Heart left ventricle (tissue), 16 donors: Measurements from ENCODE around the gene NUDT1. TPM values are rescaled to one million over a fixed set of nuclear protein-coding genes. Genes with fewer than 3 reads are reported as not detected.

Experiments
- ATAC-seq, 4 donors: fragments of 200-7000 bp; cut with Tn5 transposase; one replicate each; pipeline ENCODE4 v1.9.1; 2020 to 2022; ENCODE audit warnings: moderate library complexity in 4 of 4, mild to moderate bottlenecking in 3 of 4, moderate number of reproducible peaks in 1 of 4
- DNase-seq, 5 donors: peaks; one replicate each; pipeline ENCODE4 v3.0.0-alpha.2; 2020
- H3K27ac ChIP-seq, 12 donors: fragments of 200-600 bp; sonication (generic) in 4 of 12; one replicate each; pipeline versions ENCODE4 v1.5.0 to v1.8.0; 2016 to 2022; ENCODE audit warnings: mild to moderate bottlenecking in 2 of 12
- H3K27me3 ChIP-seq, 9 donors: fragments of 200-600 bp; sonication (generic) in 2 of 9; one replicate each; pipeline versions ENCODE4 v1.5.1 to v1.8.0; 2016 to 2022; ENCODE audit warnings: mild to moderate bottlenecking in 3 of 9
- H3K36me3 ChIP-seq, 9 donors: fragments of 200-600 bp; sonication (generic) in 2 of 9; one replicate each; pipeline versions ENCODE4 v1.5.0 to v1.8.0; 2018 to 2022; ENCODE audit warnings: mild to moderate bottlenecking in 2 of 9
- H3K4me1 ChIP-seq, 12 donors: fragments of 200-600 bp; sonication (generic) in 4 of 12; one replicate each; pipeline versions ENCODE4 v1.5.0 to v1.8.0; 2016 to 2022; ENCODE audit warnings: mild to moderate bottlenecking in 3 of 12
- H3K4me3 ChIP-seq, 12 donors: fragments of 200-600 bp; sonication (generic) in 4 of 12; one replicate each; pipeline versions ENCODE4 v1.5.0 to v1.8.0; 2017 to 2022; ENCODE audit warnings: mild to moderate bottlenecking in 9 of 12, moderate library complexity in 4 of 12
- H3K9me3 ChIP-seq, 12 donors: fragments of 200-600 bp; sonication (generic) in 4 of 12; one replicate each; pipeline versions ENCODE4 v1.5.0 to v1.8.0; 2016 to 2022; ENCODE audit warnings: mild to moderate bottlenecking in 1 of 12
- CTCF ChIP-seq, 12 donors: fragments of 200-600 bp; sonication (generic) in 4 of 12; IDR thresholded peaks; one replicate each; pipeline versions ENCODE4 v1.5.0 to v1.8.0; 2018 to 2022; ENCODE audit warnings: antibody characterized with exemption in 12 of 12, mild to moderate bottlenecking in 5 of 12
- POLR2A ChIP-seq, 2 donors: fragments of 450-650 bp; IDR thresholded peaks; one replicate each; pipeline ENCODE4 v1.6.1; 2017; ENCODE audit warnings: antibody characterized with exemption in 2 of 2, mild to moderate bottlenecking in 2 of 2, moderate library complexity in 2 of 2
- WGBS, 4 donors: extraction: QIAGEN DNeasy Blood & Tissue Kit in 2 of 4; methylation state at CpG; one replicate each; pipeline versions ENCODE4 v1.1.5 to v1.1.7; 2013 to 2018; 5-methylcytosine and 5-hydroxymethylcytosine counted together
- intact Hi-C, 10 donors: fragments of 100-400 bp; cut with DNase I; formaldehyde crosslinking; loops; one replicate each; pipeline versions ENCODE4 v1.11.1 to v1.14.2; 2022
- polyA plus RNA-seq, 2 donors: library from polyadenylated mRNA; stranded (reverse); fragments of 200-250 nt; gene quantifications; one replicate each; pipeline ENCODE4 v1.2.3, GENCODE V29; 2013
- total RNA-seq, 9 donors: library from RNA; depleted of rRNA in 2 of 9; stranded (reverse); fragments of >200 nt in 2 of 9; fragmentation: NEBNext Ultra II Directional in 3 of 9; extraction: Animal tissue kit (Norgen Biotek cat#: 25700) in 3 of 9; gene quantifications; one replicate each; pipeline versions ENCODE4 v1.1.0 to v1.2.4, GENCODE V29; 2016 to 2023
- donor health status: ischemic (EF 13 %, LVEDD 7.1; RV severe dilation, severe dysfunction).
- donor health status: healthy with polysubstance abuse.
- donor health status: DM: no; HTN: yes; CAD: no.
- donor health status: DM: no; HTN: no; CAD: no.
- donor health status: ischemic (EF 25% LVEDD 6.9; RV normal size, moderate dysfunction).
- donor health status: ischemic (EF 25% LVEDD 5.7; RV mildly dilated, moderate dysfunction).
- donor health status: healthy.
- donor health status: DM: yes; HTN: yes; CAD: no.
- donor health status: ischemic (EF 35%, LVEDD 5.7; RV mildly dilated, moderate dysfunction).
- donor health status: nonischemic (EF 11% LVEDD 7.7; RV severe dilation, severe dysfunction).
- donor health status: DM: yes; HTN: yes; CAD: no.
- donor health status: PGD.
- donor health status: ischemic (EF 29% LVEDD 5.4; RV normal size, mild dysfunction).
- donor health status: nonischemic (EF 23%, LVEDD 6.1; RV moderate dilation, normal function).

NUDT1 gene
- total and polyA plus RNA-seq, 11 donors: 9.8 to 23.7 (median 16.1) TPM

- no peak for TF ChIP-seq POLR2A (IDR thresholded peaks at IDR 0.05)
- TF ChIP-seq CTCF (IDR thresholded peaks at IDR 0.05): no peak
- Histone ChIP-seq H3K4me1 (peaks cover 0 to 4% (median 0%) of the 10 kb centered on the region in 12 donors), H3K4me3 (no peak overlapping the region), H3K27ac (no peak overlapping the region), H3K27me3 (no peaks in the 10 kb centered on the region), H3K36me3 (peaks cover 0 to 63% (median 20%) of the 10 kb centered on the region in 9 donors), H3K9me3 (no peaks in the 10 kb centered on the region)
- 94 to 96% (median 95%) methylated on average over 40 to 44 of the region's 44 CpGs for whole genome bisulfite sequencing, 4 donors
- ATAC-seq (no peak), DNase-seq (peak in 1 of 5 donors; percentile 17)
- intact Hi-C loops: no loop called here
Measured at GRCh38 chr7:2256306-2257045, 14.4 kb downstream of the NUDT1 start.

- H3K27ac ChIP-seq: no peak overlapping the region
- TF ChIP-seq POLR2A (IDR thresholded peaks at IDR 0.05) (no peak), CTCF (IDR thresholded peaks at IDR 0.05) (no peak)
- H3K36me3 ChIP-seq: peaks cover 0 to 61% (median 20%) of the 10 kb centered on the region in 9 donors
- DNase-seq (peak in 1 of 5 donors; percentile 29), ATAC-seq (no peak)
- no peaks in the 10 kb centered on the region for H3K27me3 ChIP-seq
- H3K4me1 ChIP-seq: peaks cover 0 to 4% (median 0%) of the 10 kb centered on the region in 12 donors
- WGBS, 4 donors: 93 to 97% (median 96%) methylated on average over 25 to 38 of the region's 38 CpGs
- intact Hi-C loops: no loop called here
- H3K9me3 ChIP-seq: no peaks in the 10 kb centered on the region
- H3K4me3 ChIP-seq: no peak overlapping the region
Measured at GRCh38 chr7:2257046-2257551, 15.1 kb downstream of the NUDT1 start.

GRCh38 chr7:2257651-2258050 lies 15.6 kb downstream of the NUDT1 start:
- H3K4me1 ChIP-seq: peaks cover 0 to 4% (median 0%) of the 10 kb centered on the region in 12 donors
- H3K27ac ChIP-seq: no peak overlapping the region
- peak in 1 of 5 donors; percentile 4 for DNase-seq
- no peak for ATAC-seq
- H3K36me3 ChIP-seq: peaks cover 0 to 61% (median 23%) of the 10 kb centered on the region in 9 donors
- 92 to 97% (median 94%) methylated on average over 17 of the region's 17 CpGs for WGBS, 4 donors
- TF ChIP-seq POLR2A (IDR thresholded peaks at IDR 0.05): no peak
- TF ChIP-seq CTCF (IDR thresholded peaks at IDR 0.05): no peak
- no peaks in the 10 kb centered on the region for H3K9me3 ChIP-seq
- no peaks in the 10 kb centered on the region for H3K27me3 ChIP-seq
- intact Hi-C loops: no loop called here
- no peak overlapping the region for H3K4me3 ChIP-seq

GRCh38 chr7:2258661-2259365 lies 16.8 kb downstream of the NUDT1 start:
- Histone ChIP-seq H3K4me3 (no peak overlapping the region), H3K36me3 (peaks cover 0 to 64% (median 30%) of the 10 kb centered on the region in 9 donors), H3K4me1 (peaks cover 0 to 4% (median 0%) of the 10 kb centered on the region in 12 donors), H3K27me3 (no peaks in the 10 kb centered on the region), H3K9me3 (no peaks in the 10 kb centered on the region), H3K27ac (no peak overlapping the region)
- no peak for TF ChIP-seq CTCF (IDR thresholded peaks at IDR 0.05)
- no peak for TF ChIP-seq POLR2A (IDR thresholded peaks at IDR 0.05)
- 92 to 96% (median 95%) methylated on average over 23 to 34 of the region's 34 CpGs for WGBS, 4 donors
- no peak for ATAC-seq
- intact Hi-C loops: no loop called here
- DNase-seq: peak in 1 of 5 donors; percentile 17
